ENCODE measurements around the gene SIGMAR1.

Gene SIGMAR1
- 53.3 to 95.8 reads per million in 2 experiments for total RNA-seq

GRCh38 chr9:34637356-34638137 is at the start of gene SIGMAR1:
TSS of gene SIGMAR1 (minus strand) at chr9:34637787. CDS start at chr9:34637697, 90 bp downstream.
- peak; percentile 88 for DNase-seq (ENCODE audit: low read depth)

- DNase-seq (ENCODE audit: low read depth) = no peak
These were observed 49.1 kb upstream of the SIGMAR1 start for GRCh38 chr9:34686732-34687131.

- no peak for DNase-seq (ENCODE audit: low read depth)
These were observed 48.6 kb upstream of the SIGMAR1 start for GRCh38 chr9:34686231-34686630.

GRCh38 chr9:34685591-34685990 is 48.0 kb upstream of the SIGMAR1 start:
- no peak for DNase-seq (ENCODE audit: low read depth)

GRCh38 chr9:34684816-34685215 is 47.2 kb upstream of the SIGMAR1 start:
- DNase-seq (ENCODE audit: low read depth) = no peak

- DNase-seq (ENCODE audit: low read depth) = no peak
These were observed 46.6 kb upstream of the SIGMAR1 start for GRCh38 chr9:34684145-34684544.

- DNase-seq (ENCODE audit: low read depth) = no peak
These were observed 38.3 kb upstream of the SIGMAR1 start for GRCh38 chr9:34675869-34676268.

GRCh38 chr9:34675048-34675714 is 37.6 kb upstream of the SIGMAR1 start:
- peak; percentile 32 for DNase-seq (ENCODE audit: low read depth)

GRCh38 chr9:34674440-34674839 is 36.9 kb upstream of the SIGMAR1 start:
- no peak for DNase-seq (ENCODE audit: low read depth)

- no peak for DNase-seq (ENCODE audit: low read depth)
These were observed 33.7 kb upstream of the SIGMAR1 start for GRCh38 chr9:34671307-34671706.

GRCh38 chr9:34669809-34670562 is 32.4 kb upstream of the SIGMAR1 start:
- DNase-seq (ENCODE audit: low read depth) = no peak

- peak; percentile 88 for DNase-seq (ENCODE audit: low read depth)
These were observed 28.0 kb upstream of the SIGMAR1 start for GRCh38 chr9:34665381-34666250.

GRCh38 chr9:34665067-34665380 is 27.4 kb upstream of the SIGMAR1 start:
- no peak for DNase-seq (ENCODE audit: low read depth)

- peak; percentile 65 for DNase-seq (ENCODE audit: low read depth)
These were observed 26.9 kb upstream of the SIGMAR1 start for GRCh38 chr9:34664281-34665066.

GRCh38 chr9:34663303-34663605 is 25.7 kb upstream of the SIGMAR1 start:
- no peak for DNase-seq (ENCODE audit: low read depth)

- no peak for DNase-seq (ENCODE audit: low read depth)
These were observed 25.1 kb upstream of the SIGMAR1 start, which contains the start of gene CCL27 for GRCh38 chr9:34662526-34663302. TSS of gene CCL27 (minus strand) at chr9:34662657. CDS start at chr9:34662633, 24 bp downstream.

GRCh38 chr9:34659592-34660253 is 22.1 kb upstream of the SIGMAR1 start:
- no peak for DNase-seq (ENCODE audit: low read depth)

GRCh38 chr9:34658461-34658860 is 20.9 kb upstream of the SIGMAR1 start:
- no peak for DNase-seq (ENCODE audit: low read depth)

- no peak for DNase-seq (ENCODE audit: low read depth)
These were observed 19.4 kb upstream of the SIGMAR1 start for GRCh38 chr9:34656992-34657391.

GRCh38 chr9:34655394-34655793 is 17.8 kb upstream of the SIGMAR1 start:
- DNase-seq (ENCODE audit: low read depth) = no peak

All from T follicular helper cell (primary cell).